OCI-LY7 (cell line): Measurements from ENCODE around the gene PARVG. TPM values are rescaled to one million over a fixed set of nuclear protein-coding genes. Genes with fewer than 3 reads are reported as not detected.

Experiments
- BruUV-seq: library from RNA; stranded (reverse); fragments of 400-500 nt; replicated peaks from 2 replicates; lab custom pipeline; 2021; lab: Mats Ljungman, UMichigan
- CTCF ChIA-PET: fragments of 300-600 bp; sonication (Branson Sonifier 250); formaldehyde crosslinking; loops from one replicate; lab custom pipeline; 2022; ENCODE audit warnings: antibody characterized with exemption; ENCODE audit not compliant: unreplicated experiment; lab: Charles Lee
- POLR2A ChIA-PET: fragments of 300-600 bp; sonication (Branson Sonifier 250); formaldehyde crosslinking; loops from one replicate; lab custom pipeline; 2022; ENCODE audit warnings: antibody characterized with exemption; lab: Charles Lee
- DNase-seq: peaks from one replicate; pipeline ENCODE4 v3.0.0-alpha.2; 2015; ENCODE audit warnings: low spot score
- H2AFZ ChIP-seq: fragments of 200-600 bp; sonication (generic), shearing (Covaris generic); 2 replicates; pipeline ENCODE4 v1.6.1; 2014; ENCODE audit warnings: mild to moderate bottlenecking, antibody characterized with exemption, low read length, moderate library complexity
- H3K27ac ChIP-seq: fragments of 200-600 bp; sonication (generic); 2 replicates; pipeline ENCODE4 v1.5.1; 2014; ENCODE audit warnings: mixed run types, low read depth, mild to moderate bottlenecking, moderate library complexity, low read length, inconsistent platforms; ENCODE audit not compliant: poor library complexity, severe bottlenecking
- H3K36me3 ChIP-seq: fragments of 200-600 bp; sonication (generic); 2 replicates; pipeline ENCODE4 v1.6.1; 2014; ENCODE audit warnings: mild to moderate bottlenecking, antibody characterized with exemption, low read length, moderate library complexity, mixed read lengths; ENCODE audit not compliant: insufficient read depth
- H3K4me1 ChIP-seq: fragments of 200-600 bp; sonication (generic); 2 replicates; pipeline ENCODE4 v1.5.1; 2014; ENCODE audit warnings: mild to moderate bottlenecking, low read length; ENCODE audit not compliant: insufficient read depth, poor library complexity, severe bottlenecking
- H3K4me2 ChIP-seq: fragments of 200-600 bp; sonication (generic); 2 replicates; pipeline ENCODE4 v1.6.1; 2014; ENCODE audit warnings: mild to moderate bottlenecking, low read length
- H3K4me3 ChIP-seq: fragments of 200-600 bp; sonication (generic); 2 replicates; pipeline ENCODE4 v1.5.1; 2014; ENCODE audit warnings: mild to moderate bottlenecking, low read depth, low read length; ENCODE audit not compliant: poor library complexity, severe bottlenecking
- H3K79me2 ChIP-seq: fragments of 200-600 bp; sonication (generic); 2 replicates; pipeline ENCODE4 v1.6.1; 2016; ENCODE audit warnings: low read depth, mild to moderate bottlenecking, low read length, moderate library complexity, mixed read lengths; ENCODE audit not compliant: insufficient read depth
- H3K9me2 ChIP-seq: fragments of 200-600 bp; sonication (generic); 2 replicates; pipeline ENCODE4 v1.6.1; 2016; ENCODE audit warnings: mild to moderate bottlenecking, low read length, mixed read lengths; ENCODE audit not compliant: insufficient read depth
- H3K9me3 ChIP-seq: fragments of 200-600 bp; sonication (generic); 2 replicates; pipeline ENCODE4 v1.6.1; 2014; ENCODE audit warnings: mild to moderate bottlenecking, mixed run types, low read length, mixed read lengths
- H4K20me1 ChIP-seq: fragments of 200-600 bp; sonication (generic); 2 replicates; pipeline ENCODE4 v1.6.1; 2014; ENCODE audit warnings: mild to moderate bottlenecking, antibody characterized with exemption, low read length, moderate library complexity, mixed read lengths; ENCODE audit not compliant: insufficient read depth
- CTCF ChIP-seq: fragments of 200-600 bp; sonication (generic); conservative IDR thresholded peaks from 2 replicates; pipeline ENCODE4 v1.5.1; 2014; ENCODE audit warnings: mild to moderate bottlenecking, antibody characterized with exemption, low read length, moderate library complexity, mixed read lengths
- EZH2phosphoT487 ChIP-seq: fragments of 200-600 bp; sonication (generic); IDR thresholded peaks from 2 replicates; pipeline ENCODE4 v1.6.1; 2018; ENCODE audit warnings: low read depth, borderline replicate concordance, mild to moderate bottlenecking, mixed run types, antibody characterized with exemption, low read length, moderate library complexity, mixed read lengths
- intact Hi-C: fragments of 100-400 bp; cut with micrococcal nuclease; formaldehyde crosslinking; loops from one replicate; pipeline ENCODE4 v1.10.0; 2022; ENCODE audit not compliant: unreplicated experiment
- total RNA-seq, 2 experiments: library from RNA; depleted of rRNA in 1 of 2; stranded (reverse); fragments of >200 nt in 1 of 2; shearing (Covaris generic) in 1 of 2; gene quantifications; 2 replicates each; pipeline ENCODE4 v1.2.3, GENCODE V29; 2014 to 2022

Gene PARVG
- total RNA-seq, 2 experiments from 2014 or later = 0.85 to 7.7 TPM

- Histone ChIP-seq H3K36me3 (no peaks in the 10 kb centered on the region), H4K20me1 (no peaks in the 10 kb centered on the region), H2AFZ (no peak overlapping the region), H3K4me1 (no peaks in the 10 kb centered on the region), H3K9me3 (no peaks in the 10 kb centered on the region), H3K27ac (no peak overlapping the region), H3K4me2 (no peak overlapping the region), H3K4me3 (no peak overlapping the region), H3K9me2 (no peaks in the 10 kb centered on the region), H3K79me2 (no peaks in the 10 kb centered on the region)
- TF ChIP-seq EZH2phosphoT487 (no peak), CTCF (no peak)
- DNase-seq = no peak
- BruUV-seq = no TSS peak
- ChIA-PET POLR2A (interaction anchor here (1.1 kb wide), 1 partner anchor 14 kb away, joined by 3 read pairs; no protein-coding TSS in a partner anchor), CTCF (no interaction called here)
- intact Hi-C loops = no loop called here
Measured at GRCh38 chr22:44224166-44224565, 43.4 kb downstream of the PARVG start.

GRCh38 chr22:44225091-44225689, 44.5 kb downstream of the PARVG start:
- H3K4me2 ChIP-seq = no peak overlapping the region
- no TSS peak for BruUV-seq
- H3K79me2 ChIP-seq = no peaks in the 10 kb centered on the region
- DNase-seq = no peak
- CTCF ChIA-PET = no interaction called here
- POLR2A ChIA-PET = no interaction called here
- no peaks in the 10 kb centered on the region for H3K36me3 ChIP-seq
- TF ChIP-seq EZH2phosphoT487 (no peak), CTCF (no peak)
- 0 out of 2 replicates have a peak, but pooled peaks cover 3% of the 10 kb centered on the region for H3K9me3 ChIP-seq
- no peaks in the 10 kb centered on the region for H3K9me2 ChIP-seq
- H4K20me1 ChIP-seq = no peaks in the 10 kb centered on the region
- H2AFZ ChIP-seq = no peak overlapping the region
- intact Hi-C loops = no loop called here
- H3K4me3 ChIP-seq = no peak overlapping the region
- H3K27ac ChIP-seq = no peak overlapping the region
- no peaks in the 10 kb centered on the region for H3K4me1 ChIP-seq

GRCh38 chr22:44225812-44226211, 45.1 kb downstream of the PARVG start:
- no TSS peak for BruUV-seq
- CTCF ChIA-PET = no interaction called here

More at GRCh38 chr22:44225812-44226211, 45.1 kb downstream of the PARVG start:
- no peak overlapping the region for H3K4me2 ChIP-seq
- H3K9me2 ChIP-seq = no peaks in the 10 kb centered on the region
- 0 out of 2 replicates have a peak, but pooled peaks cover 3% of the 10 kb centered on the region for H3K9me3 ChIP-seq
- no peak for TF ChIP-seq CTCF
- no peak for TF ChIP-seq EZH2phosphoT487
- no peak overlapping the region for H3K27ac ChIP-seq
- no peaks in the 10 kb centered on the region for H3K36me3 ChIP-seq
- POLR2A ChIA-PET = no interaction called here
- no peak overlapping the region for H3K4me3 ChIP-seq
- no peaks in the 10 kb centered on the region for H3K4me1 ChIP-seq
- no peaks in the 10 kb centered on the region for H4K20me1 ChIP-seq
- no peaks in the 10 kb centered on the region for H3K79me2 ChIP-seq
- no peak overlapping the region for H2AFZ ChIP-seq
- intact Hi-C loops = no loop called here
- no peak for DNase-seq
